GF-D8 (cell line): Measurements from ENCODE around the gene TMEM174.

Experiments
- DNase-seq: peaks from one replicate; lab custom pipeline; 2025; lab: John Stamatoyannopoulos, UW

Gene TMEM174

DNA sequence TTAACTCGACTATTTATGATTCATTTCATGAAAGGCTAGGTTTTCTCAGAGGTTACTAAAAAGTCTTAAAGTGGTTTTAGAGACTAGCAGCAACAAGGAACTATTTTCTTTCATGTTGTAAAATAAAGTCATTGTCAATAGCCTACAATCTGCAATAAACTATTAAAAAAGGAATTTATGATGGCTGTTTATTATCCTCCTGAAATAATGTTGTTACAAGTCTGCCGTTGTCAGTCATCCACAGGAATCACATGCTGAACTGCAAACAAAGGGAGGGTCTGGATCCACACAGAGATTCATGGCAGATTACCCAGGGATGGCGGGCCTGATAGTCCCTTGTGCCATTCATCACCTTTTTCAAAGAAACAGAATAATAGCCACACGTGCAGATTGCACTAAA, 49.2 kb downstream of the TMEM174 start:
- DNase-seq: no peak
